Measurements from ENCODE around the gene CRYBA2.

The CRYBA2 gene

DNA sequence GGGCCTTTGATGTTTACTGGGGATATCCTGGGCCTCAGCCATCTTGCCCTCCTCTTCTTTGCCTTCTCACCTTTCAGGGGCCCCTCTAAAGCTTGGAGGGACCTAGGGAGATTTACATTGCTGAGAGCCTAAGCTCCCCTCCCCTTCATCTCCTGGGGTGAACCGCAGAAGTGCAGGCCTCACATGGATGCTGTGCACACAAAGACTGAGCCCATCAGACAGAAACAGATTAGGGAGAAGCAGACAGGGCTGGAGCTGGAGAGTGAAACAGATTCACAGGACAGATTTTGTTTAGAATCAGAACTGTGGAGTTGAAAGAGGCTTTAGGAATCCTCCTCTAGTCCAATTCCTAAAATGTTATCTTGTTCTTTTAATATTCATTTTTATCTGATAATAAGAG lies 37.2 kb downstream of the CRYBA2 start:
- Histone ChIP-seq H3K4me1 (ENCODE audit: control insufficient read depth, insufficient read depth, low read length) (0 out of 2 replicates have a peak, but pooled peaks cover 4% of the 10 kb centered on the region), H3K27ac (ENCODE audit: low read length) (no peak overlapping the region), H3K27me3 (ENCODE audit: control insufficient read depth, insufficient read depth, low read length) (peaks cover 11% of the 10 kb centered on the region), H3K9me3 (ENCODE audit: control insufficient read depth, insufficient read depth, low read length) (no peaks in the 10 kb centered on the region), H3K4me3 (ENCODE audit: low read length) (no peak overlapping the region), H3K36me3 (ENCODE audit: control insufficient read depth, insufficient read depth, low read length) (no peaks in the 10 kb centered on the region; the same call in 1 of the 2 replicates)
- WGBS (ENCODE audit: insufficient coverage, insufficient read length) = no CpG with 5 or more reads among the region's 1 CpG
- no peak for DNase-seq (ENCODE audit: low read depth, low spot score)

GRCh38 chr2:218954541-218955300 lies 38.5 kb downstream of the CRYBA2 start:
- no peaks in the 10 kb centered on the region for H3K36me3 ChIP-seq (ENCODE audit: control insufficient read depth, insufficient read depth, low read length)
- WGBS (ENCODE audit: insufficient coverage, insufficient read length) = no CpG with 5 or more reads among the region's 8 CpGs
- DNase-seq (ENCODE audit: low read depth, low spot score) = no peak
- no peaks in the 10 kb centered on the region for H3K4me1 ChIP-seq (ENCODE audit: control insufficient read depth, insufficient read depth, low read length)
- no peaks in the 10 kb centered on the region; the same call in 1 of the 2 replicates for H3K27me3 ChIP-seq (ENCODE audit: control insufficient read depth, insufficient read depth, low read length)
- no peak overlapping the region for H3K4me3 ChIP-seq (ENCODE audit: low read length)
- H3K27ac ChIP-seq (ENCODE audit: low read length) = no peak overlapping the region
- H3K9me3 ChIP-seq (ENCODE audit: control insufficient read depth, insufficient read depth, low read length) = no peaks in the 10 kb centered on the region

DNA sequence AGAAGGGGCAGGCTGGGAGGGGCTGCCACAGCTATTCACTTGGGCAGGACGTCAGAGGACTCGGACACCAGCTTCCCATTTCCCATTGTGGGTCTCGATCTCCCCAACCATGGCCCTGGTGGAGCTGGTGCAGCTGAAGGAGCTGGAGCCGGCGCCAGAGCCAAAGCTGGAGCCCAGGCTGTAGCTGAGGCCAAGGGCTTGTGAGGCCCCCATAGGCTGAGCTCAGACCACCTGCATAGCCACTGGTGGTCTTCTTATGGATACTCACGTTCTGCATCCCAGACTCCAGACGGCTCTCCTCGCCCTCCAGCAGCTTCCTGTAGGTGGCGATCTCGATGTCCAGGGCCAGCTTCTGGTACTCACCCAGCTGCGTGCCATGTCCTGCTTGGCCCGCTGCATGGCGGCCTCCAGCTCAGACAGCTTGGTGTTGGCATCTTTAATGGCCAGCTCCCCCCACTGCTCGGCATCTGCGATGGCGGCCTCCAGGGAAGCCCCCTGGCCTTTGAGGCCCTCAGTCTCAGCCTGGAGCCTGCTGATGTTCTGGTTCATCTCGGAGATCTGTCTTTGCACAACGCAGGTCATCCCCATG lies 39.8 kb downstream of the CRYBA2 start:
- Histone ChIP-seq H3K9me3 (ENCODE audit: control insufficient read depth, insufficient read depth, low read length) (no peaks in the 10 kb centered on the region), H3K4me3 (ENCODE audit: low read length) (no peak overlapping the region), H3K27me3 (ENCODE audit: control insufficient read depth, insufficient read depth, low read length) (no peaks in the 10 kb centered on the region; the same call in 1 of the 2 replicates), H3K36me3 (ENCODE audit: control insufficient read depth, insufficient read depth, low read length) (no peaks in the 10 kb centered on the region), H3K4me1 (ENCODE audit: control insufficient read depth, insufficient read depth, low read length) (no peaks in the 10 kb centered on the region), H3K27ac (ENCODE audit: low read length) (no peak overlapping the region)
- no CpG with 5 or more reads among the region's 18 CpGs for WGBS (ENCODE audit: insufficient coverage, insufficient read length)
- DNase-seq (ENCODE audit: low read depth, low spot score) = no peak

GRCh38 chr2:218952160-218952559 lies 41.1 kb downstream of the CRYBA2 start:
- no peak for DNase-seq (ENCODE audit: low read depth, low spot score)
- Histone ChIP-seq H3K27ac (ENCODE audit: low read length) (no peak overlapping the region), H3K4me1 (ENCODE audit: control insufficient read depth, insufficient read depth, low read length) (no peaks in the 10 kb centered on the region), H3K9me3 (ENCODE audit: control insufficient read depth, insufficient read depth, low read length) (no peaks in the 10 kb centered on the region), H3K36me3 (ENCODE audit: control insufficient read depth, insufficient read depth, low read length) (no peaks in the 10 kb centered on the region), H3K27me3 (ENCODE audit: control insufficient read depth, insufficient read depth, low read length) (no peaks in the 10 kb centered on the region), H3K4me3 (ENCODE audit: low read length) (no peak overlapping the region)
- no CpG with 5 or more reads among the region's 7 CpGs for WGBS (ENCODE audit: insufficient coverage, insufficient read length)

DNA sequence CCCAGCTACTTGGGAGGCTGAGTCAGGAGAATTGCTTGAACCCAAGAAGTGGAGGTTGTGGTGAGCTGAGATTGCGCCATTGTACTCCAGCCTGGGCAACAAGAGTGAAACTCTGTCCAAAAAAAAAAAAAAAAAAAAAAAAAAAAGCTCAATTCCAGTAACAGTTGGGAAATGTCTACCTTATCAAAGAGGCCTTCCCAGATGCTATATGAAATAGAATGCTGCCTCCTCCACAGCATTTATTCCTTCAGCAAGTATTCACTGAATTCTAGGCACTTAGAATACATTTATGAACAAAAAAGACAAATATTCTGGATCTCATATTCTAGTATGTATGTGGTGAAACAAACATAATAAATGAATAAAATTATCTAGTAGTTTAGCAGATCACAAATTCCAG lies 46.6 kb downstream of the CRYBA2 start:
- DNase-seq (ENCODE audit: low read depth, low spot score) = no peak
- Histone ChIP-seq H3K4me1 (ENCODE audit: control insufficient read depth, insufficient read depth, low read length) (no peaks in the 10 kb centered on the region), H3K4me3 (ENCODE audit: low read length) (no peak overlapping the region), H3K9me3 (ENCODE audit: control insufficient read depth, insufficient read depth, low read length) (no peaks in the 10 kb centered on the region; the same call in 1 of the 2 replicates), H3K27ac (ENCODE audit: low read length) (no peak overlapping the region), H3K36me3 (ENCODE audit: control insufficient read depth, insufficient read depth, low read length) (no peaks in the 10 kb centered on the region), H3K27me3 (ENCODE audit: control insufficient read depth, insufficient read depth, low read length) (no peaks in the 10 kb centered on the region)
- no CpG with 5 or more reads among the region's 1 CpG for WGBS (ENCODE audit: insufficient coverage, insufficient read length)

- no CpG with 5 or more reads among the region's 1 CpG for WGBS (ENCODE audit: insufficient coverage, insufficient read length)
These were observed 48.3 kb downstream of the CRYBA2 start for GRCh38 chr2:218944759-218945404.

More at GRCh38 chr2:218944759-218945404, 48.3 kb downstream of the CRYBA2 start:
- Histone ChIP-seq H3K27me3 (ENCODE audit: control insufficient read depth, insufficient read depth, low read length) (no peaks in the 10 kb centered on the region), H3K4me1 (ENCODE audit: control insufficient read depth, insufficient read depth, low read length) (no peaks in the 10 kb centered on the region), H3K4me3 (ENCODE audit: low read length) (no peak overlapping the region), H3K36me3 (ENCODE audit: control insufficient read depth, insufficient read depth, low read length) (no peaks in the 10 kb centered on the region), H3K27ac (ENCODE audit: low read length) (no peak overlapping the region), H3K9me3 (ENCODE audit: control insufficient read depth, insufficient read depth, low read length) (no peaks in the 10 kb centered on the region; the same call in 1 of the 2 replicates)
- no peak for DNase-seq (ENCODE audit: low read depth, low spot score)

All from iPS DF 6.9 (cell line).